HepG2 (cell line): ENCODE measurements around the gene KIF22. TPM values are rescaled to one million over a fixed set of nuclear protein-coding genes. Genes with fewer than 3 reads are reported as not detected.

ENCODE experiments used
- CREM ChIP-seq, 2 experiments: sonication (generic) in 1 of 2; formaldehyde crosslinking in 1 of 2; IDR thresholded peaks; 2 replicates each; pipeline versions ENCODE4 v1.4.0 to v1.6.1; 2016 to 2020; ENCODE audit warnings: antibody characterized with exemption in 1 of 2, mild to moderate bottlenecking in 1 of 2, missing genetic modification reagents in 1 of 2
- DZIP1 ChIP-seq: sonication (generic); formaldehyde crosslinking; IDR thresholded peaks from 2 replicates; pipeline ENCODE4 v1.5.0; 2020; ENCODE audit warnings: mild to moderate bottlenecking, missing genetic modification reagents
- MED8 ChIP-seq: sonication (generic); formaldehyde crosslinking; IDR thresholded peaks from 2 replicates; pipeline ENCODE4 v1.8.1; 2023; ENCODE audit warnings: mild to moderate bottlenecking, missing genetic modification reagents; ENCODE audit not compliant: insufficient replicate concordance
- MLX ChIP-seq: IDR thresholded peaks from 2 replicates; pipeline ENCODE4 v1.6.1; 2016
- PITX1 ChIP-seq: sonication (generic); formaldehyde crosslinking; IDR thresholded peaks from 2 replicates; pipeline ENCODE4 v1.5.1; 2020; ENCODE audit warnings: mild to moderate bottlenecking, missing genetic modification reagents
- SAFB2 ChIP-seq: sonication (generic); formaldehyde crosslinking; IDR thresholded peaks from 2 replicates; pipeline ENCODE4 v1.5.1; 2020; ENCODE audit warnings: missing genetic modification reagents, low read depth, mild to moderate bottlenecking, borderline replicate concordance
- TBL1XR1 ChIP-seq: fragments of 150-350 bp; IDR thresholded peaks from 2 replicates; pipeline ENCODE4 v1.6.1; 2014; ENCODE audit warnings: borderline replicate concordance, low read length; ENCODE audit not compliant: partially characterized antibody
- XRCC5 ChIP-seq: fragments of 200-400 bp; formaldehyde crosslinking; optimal IDR thresholded peaks from 2 replicates; pipeline ENCODE3; 2017; ENCODE audit warnings: mild to moderate bottlenecking, low read length
- ZBTB38 ChIP-seq: sonication (generic); formaldehyde crosslinking; IDR thresholded peaks from 2 replicates; pipeline ENCODE4 v1.5.1; 2020; ENCODE audit warnings: mild to moderate bottlenecking, missing genetic modification reagents
- ZNF121 ChIP-seq: sonication (generic); formaldehyde crosslinking; IDR thresholded peaks from 2 replicates; pipeline ENCODE4 v1.5.0; 2020; ENCODE audit warnings: mild to moderate bottlenecking, missing genetic modification reagents
- ZNF501 ChIP-seq: sonication (generic); formaldehyde crosslinking; IDR thresholded peaks from 2 replicates; pipeline ENCODE4 v1.5.1; 2020; ENCODE audit warnings: mild to moderate bottlenecking, moderate library complexity, missing genetic modification reagents
- polyA plus RNA-seq, 8 experiments: library from polyadenylated mRNA; depleted of rRNA in 3 of 8; stranded (reverse) in 7 of 8; unstranded in 1 of 8; fragments of >200 nt; fragmentation: Illumina TruSeq in 4 of 8; extraction: Trizol in 4 of 8; gene quantifications; 2 replicates each; pipeline versions ENCODE4 v1.2.1 to v1.2.3, GENCODE V29; 2011 to 2016; ENCODE audit warnings: low read depth in 4 of 8, missing spikeins in 1 of 8, mixed read lengths in 1 of 8; ENCODE audit not compliant: insufficient read depth in 1 of 8
- total RNA-seq, 5 experiments: library from RNA; depleted of rRNA; stranded (reverse); fragments of >200 nt; fragmentation: Illumina TruSeq; extraction: Trizol; gene quantifications; 2 replicates each; pipeline ENCODE4 v1.2.3, GENCODE V29; 2016; ENCODE audit warnings: low read depth in 1 of 5
- TF ChIP-seq, protein P1 (sequence below): sonication (generic); formaldehyde crosslinking; IDR thresholded peaks from 2 replicates; pipeline ENCODE4 v1.4.0; 2020; ENCODE audit warnings: missing genetic modification reagents
- TF ChIP-seq, protein P2 (sequence below): sonication (generic); formaldehyde crosslinking; conservative IDR thresholded peaks from 2 replicates; pipeline ENCODE4 v1.4.0; 2020; ENCODE audit warnings: missing genetic modification reagents
- TF ChIP-seq, protein P3 (sequence below): IDR thresholded peaks from 2 replicates; pipeline ENCODE4 v1.6.1; 2016; ENCODE audit warnings: mild to moderate bottlenecking
- TF ChIP-seq, protein P4 (sequence below): IDR thresholded peaks from 2 replicates; pipeline ENCODE4 v1.4.0; 2020; ENCODE audit warnings: mild to moderate bottlenecking, missing genetic modification reagents

KIF22 gene
- total and polyA plus RNA-seq, 2 of the 13 experiments (the other 11 are each of a cell fraction or from before 2014, with no cell fraction given), result 95.8 to 118 TPM

GRCh38 chr16:29819506-29819905, 29.0 kb downstream of the KIF22 start (continued):
- TF ChIP-seq, protein P1, sequence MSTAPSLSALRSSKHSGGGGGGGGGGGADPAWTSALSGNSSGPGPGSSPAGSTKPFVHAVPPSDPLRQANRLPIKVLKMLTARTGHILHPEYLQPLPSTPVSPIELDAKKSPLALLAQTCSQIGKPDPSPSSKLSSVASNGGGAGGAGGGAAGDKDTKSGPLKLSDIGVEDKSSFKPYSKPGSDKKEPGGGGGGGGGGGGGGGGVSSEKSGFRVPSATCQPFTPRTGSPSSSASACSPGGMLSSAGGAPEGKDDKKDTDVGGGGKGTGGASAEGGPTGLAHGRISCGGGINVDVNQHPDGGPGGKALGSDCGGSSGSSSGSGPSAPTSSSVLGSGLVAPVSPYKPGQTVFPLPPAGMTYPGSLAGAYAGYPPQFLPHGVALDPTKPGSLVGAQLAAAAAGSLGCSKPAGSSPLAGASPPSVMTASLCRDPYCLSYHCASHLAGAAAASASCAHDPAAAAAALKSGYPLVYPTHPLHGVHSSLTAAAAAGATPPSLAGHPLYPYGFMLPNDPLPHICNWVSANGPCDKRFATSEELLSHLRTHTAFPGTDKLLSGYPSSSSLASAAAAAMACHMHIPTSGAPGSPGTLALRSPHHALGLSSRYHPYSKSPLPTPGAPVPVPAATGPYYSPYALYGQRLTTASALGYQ (CRISPR knock-in tag), result no peak
- peak; percentile 28 for TF ChIP-seq XRCC5
- TF ChIP-seq MED8 (CRISPR knock-in tag), result no peak
- TF ChIP-seq PITX1 (CRISPR knock-in tag), result 0 out of 2 replicates have a peak, but pooled peaks have one; percentile 5
- TF ChIP-seq CREM (IDR thresholded peaks at IDR 0.05), result no peak
- 0 out of 2 replicates have a peak, but pooled peaks have one; percentile 10 for TF ChIP-seq CREM (CRISPR knock-in tag; IDR thresholded peaks at IDR 0.05)
- no peak for TF ChIP-seq ZNF121 (CRISPR knock-in tag)
- no peak for TF ChIP-seq TBL1XR1
- TF ChIP-seq, protein P2, sequence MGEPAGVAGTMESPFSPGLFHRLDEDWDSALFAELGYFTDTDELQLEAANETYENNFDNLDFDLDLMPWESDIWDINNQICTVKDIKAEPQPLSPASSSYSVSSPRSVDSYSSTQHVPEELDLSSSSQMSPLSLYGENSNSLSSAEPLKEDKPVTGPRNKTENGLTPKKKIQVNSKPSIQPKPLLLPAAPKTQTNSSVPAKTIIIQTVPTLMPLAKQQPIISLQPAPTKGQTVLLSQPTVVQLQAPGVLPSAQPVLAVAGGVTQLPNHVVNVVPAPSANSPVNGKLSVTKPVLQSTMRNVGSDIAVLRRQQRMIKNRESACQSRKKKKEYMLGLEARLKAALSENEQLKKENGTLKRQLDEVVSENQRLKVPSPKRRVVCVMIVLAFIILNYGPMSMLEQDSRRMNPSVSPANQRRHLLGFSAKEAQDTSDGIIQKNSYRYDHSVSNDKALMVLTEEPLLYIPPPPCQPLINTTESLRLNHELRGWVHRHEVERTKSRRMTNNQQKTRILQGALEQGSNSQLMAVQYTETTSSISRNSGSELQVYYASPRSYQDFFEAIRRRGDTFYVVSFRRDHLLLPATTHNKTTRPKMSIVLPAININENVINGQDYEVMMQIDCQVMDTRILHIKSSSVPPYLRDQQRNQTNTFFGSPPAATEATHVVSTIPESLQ (CRISPR knock-in tag), result no peak
- TF ChIP-seq, protein P3, sequence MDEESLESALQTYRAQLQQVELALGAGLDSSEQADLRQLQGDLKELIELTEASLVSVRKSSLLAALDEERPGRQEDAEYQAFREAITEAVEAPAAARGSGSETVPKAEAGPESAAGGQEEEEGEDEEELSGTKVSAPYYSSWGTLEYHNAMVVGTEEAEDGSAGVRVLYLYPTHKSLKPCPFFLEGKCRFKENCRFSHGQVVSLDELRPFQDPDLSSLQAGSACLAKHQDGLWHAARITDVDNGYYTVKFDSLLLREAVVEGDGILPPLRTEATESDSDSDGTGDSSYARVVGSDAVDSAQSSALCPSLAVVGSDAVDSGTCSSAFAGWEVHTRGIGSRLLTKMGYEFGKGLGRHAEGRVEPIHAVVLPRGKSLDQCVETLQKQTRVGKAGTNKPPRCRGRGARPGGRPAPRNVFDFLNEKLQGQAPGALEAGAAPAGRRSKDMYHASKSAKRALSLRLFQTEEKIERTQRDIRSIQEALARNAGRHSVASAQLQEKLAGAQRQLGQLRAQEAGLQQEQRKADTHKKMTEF (CRISPR knock-in tag), result no peak
- 0 out of 2 replicates have a peak, but pooled peaks have one; percentile 23 for TF ChIP-seq SAFB2 (CRISPR knock-in tag)
- TF ChIP-seq ZBTB38 (CRISPR knock-in tag), result peak; percentile 96
- 0 out of 2 replicates have a peak, but pooled peaks have one; percentile 3 for TF ChIP-seq ZNF501 (CRISPR knock-in tag)
- TF ChIP-seq, protein P4, sequence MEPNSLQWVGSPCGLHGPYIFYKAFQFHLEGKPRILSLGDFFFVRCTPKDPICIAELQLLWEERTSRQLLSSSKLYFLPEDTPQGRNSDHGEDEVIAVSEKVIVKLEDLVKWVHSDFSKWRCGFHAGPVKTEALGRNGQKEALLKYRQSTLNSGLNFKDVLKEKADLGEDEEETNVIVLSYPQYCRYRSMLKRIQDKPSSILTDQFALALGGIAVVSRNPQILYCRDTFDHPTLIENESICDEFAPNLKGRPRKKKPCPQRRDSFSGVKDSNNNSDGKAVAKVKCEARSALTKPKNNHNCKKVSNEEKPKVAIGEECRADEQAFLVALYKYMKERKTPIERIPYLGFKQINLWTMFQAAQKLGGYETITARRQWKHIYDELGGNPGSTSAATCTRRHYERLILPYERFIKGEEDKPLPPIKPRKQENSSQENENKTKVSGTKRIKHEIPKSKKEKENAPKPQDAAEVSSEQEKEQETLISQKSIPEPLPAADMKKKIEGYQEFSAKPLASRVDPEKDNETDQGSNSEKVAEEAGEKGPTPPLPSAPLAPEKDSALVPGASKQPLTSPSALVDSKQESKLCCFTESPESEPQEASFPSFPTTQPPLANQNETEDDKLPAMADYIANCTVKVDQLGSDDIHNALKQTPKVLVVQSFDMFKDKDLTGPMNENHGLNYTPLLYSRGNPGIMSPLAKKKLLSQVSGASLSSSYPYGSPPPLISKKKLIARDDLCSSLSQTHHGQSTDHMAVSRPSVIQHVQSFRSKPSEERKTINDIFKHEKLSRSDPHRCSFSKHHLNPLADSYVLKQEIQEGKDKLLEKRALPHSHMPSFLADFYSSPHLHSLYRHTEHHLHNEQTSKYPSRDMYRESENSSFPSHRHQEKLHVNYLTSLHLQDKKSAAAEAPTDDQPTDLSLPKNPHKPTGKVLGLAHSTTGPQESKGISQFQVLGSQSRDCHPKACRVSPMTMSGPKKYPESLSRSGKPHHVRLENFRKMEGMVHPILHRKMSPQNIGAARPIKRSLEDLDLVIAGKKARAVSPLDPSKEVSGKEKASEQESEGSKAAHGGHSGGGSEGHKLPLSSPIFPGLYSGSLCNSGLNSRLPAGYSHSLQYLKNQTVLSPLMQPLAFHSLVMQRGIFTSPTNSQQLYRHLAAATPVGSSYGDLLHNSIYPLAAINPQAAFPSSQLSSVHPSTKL, result no peak
- no peak for TF ChIP-seq MLX (CRISPR knock-in tag)
- TF ChIP-seq DZIP1 (CRISPR knock-in tag), result no peak
